Lower leg skin (tissue), 3 donors: ENCODE measurements around the gene CCDC167.

Experiments
- POLR2A ChIP-seq, 2 donors: fragments of 450-650 bp; IDR thresholded peaks; one replicate each; pipeline ENCODE4 v1.6.1; 2016 to 2017; ENCODE audit warnings: antibody characterized with exemption in 2 of 2, mild to moderate bottlenecking in 1 of 2, moderate library complexity in 1 of 2
- TF ChIP-seq, protein P1 (sequence below), 3 donors: fragments of 450-650 bp; IDR thresholded peaks; one replicate each; pipeline ENCODE4 v1.5.1; 2016; ENCODE audit warnings: antibody characterized with exemption in 3 of 3, mild to moderate bottlenecking in 3 of 3, moderate library complexity in 2 of 3

DNA sequence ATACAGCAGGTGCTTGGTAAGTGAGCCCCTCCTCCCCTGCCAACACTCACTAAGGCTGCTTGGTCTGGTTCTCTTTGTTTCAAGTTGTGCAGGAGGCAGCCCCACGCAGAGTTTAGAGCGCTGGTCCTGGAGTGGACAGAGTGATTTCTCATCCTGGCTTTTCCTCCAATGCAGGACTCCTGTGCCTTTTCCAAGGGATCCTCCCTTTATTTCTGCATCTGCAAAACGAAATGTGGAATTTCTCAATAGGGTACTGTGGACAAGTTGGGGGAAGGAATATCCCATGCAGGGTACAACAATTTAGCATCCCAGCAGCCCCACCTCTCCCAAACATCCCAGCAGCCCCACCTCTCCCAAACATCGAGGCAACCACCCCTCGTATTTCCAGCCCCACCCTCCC lies 30.6 kb upstream of the CCDC167 start:
- TF ChIP-seq, protein P1, sequence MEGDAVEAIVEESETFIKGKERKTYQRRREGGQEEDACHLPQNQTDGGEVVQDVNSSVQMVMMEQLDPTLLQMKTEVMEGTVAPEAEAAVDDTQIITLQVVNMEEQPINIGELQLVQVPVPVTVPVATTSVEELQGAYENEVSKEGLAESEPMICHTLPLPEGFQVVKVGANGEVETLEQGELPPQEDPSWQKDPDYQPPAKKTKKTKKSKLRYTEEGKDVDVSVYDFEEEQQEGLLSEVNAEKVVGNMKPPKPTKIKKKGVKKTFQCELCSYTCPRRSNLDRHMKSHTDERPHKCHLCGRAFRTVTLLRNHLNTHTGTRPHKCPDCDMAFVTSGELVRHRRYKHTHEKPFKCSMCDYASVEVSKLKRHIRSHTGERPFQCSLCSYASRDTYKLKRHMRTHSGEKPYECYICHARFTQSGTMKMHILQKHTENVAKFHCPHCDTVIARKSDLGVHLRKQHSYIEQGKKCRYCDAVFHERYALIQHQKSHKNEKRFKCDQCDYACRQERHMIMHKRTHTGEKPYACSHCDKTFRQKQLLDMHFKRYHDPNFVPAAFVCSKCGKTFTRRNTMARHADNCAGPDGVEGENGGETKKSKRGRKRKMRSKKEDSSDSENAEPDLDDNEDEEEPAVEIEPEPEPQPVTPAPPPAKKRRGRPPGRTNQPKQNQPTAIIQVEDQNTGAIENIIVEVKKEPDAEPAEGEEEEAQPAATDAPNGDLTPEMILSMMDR (IDR thresholded peaks at IDR 0.05), result no peak
- TF ChIP-seq POLR2A (IDR thresholded peaks at IDR 0.05), result no peak
